ENCODE measurements around the gene CHCHD6. TPM values are rescaled to one million over a fixed set of nuclear protein-coding genes. Genes with fewer than 3 reads are reported as not detected.

CHCHD6 gene
- total RNA-seq, 6 experiments from 2014 or later, result 1.7 to 5.3 (median 4.2) TPM

GRCh38 chr3:126923895-126924294 is 219.9 kb downstream of the CHCHD6 start:
- 100% methylated on average over 1 of the region's 7 CpGs for WGBS (ENCODE audit: insufficient coverage, low coverage, low lambda C conversion rate, missing lambda C conversion rate)
- Histone ChIP-seq H3K4me3 (no peak overlapping the region), H3K9me3 (no peaks in the 10 kb centered on the region), H3K27me3 (no peaks in the 10 kb centered on the region), H3K36me3 (no peaks in the 10 kb centered on the region), H3K27ac (no peak overlapping the region), H3K4me1 (no peaks in the 10 kb centered on the region)
- ATAC-seq (no peak), DNase-seq (no peak)
- intact Hi-C loops (cut with DNase I), result no loop called here
- TF ChIP-seq POLR2A (IDR thresholded peaks at IDR 0.05), result no peak
- TF ChIP-seq CTCF (IDR thresholded peaks at IDR 0.05), result no peak

- H3K9me3 ChIP-seq, result no peaks in the 10 kb centered on the region
- DNase-seq (no peak), ATAC-seq (peak in 3 of 4 donors; percentile 32 to 53 (median 33))
- H3K36me3 ChIP-seq, result no peaks in the 10 kb centered on the region
- H3K27ac ChIP-seq, result no peak overlapping the region
- no peak overlapping the region for H3K4me3 ChIP-seq
- intact Hi-C loops (cut with DNase I), result no loop called here
- H3K27me3 ChIP-seq, result no peaks in the 10 kb centered on the region
- no CpG with 5 or more reads among the region's 2 CpGs for WGBS (ENCODE audit: insufficient coverage, low coverage, low lambda C conversion rate, missing lambda C conversion rate)
- no peaks in the 10 kb centered on the region for H3K4me1 ChIP-seq
- TF ChIP-seq POLR2A (IDR thresholded peaks at IDR 0.05) (no peak), CTCF (IDR thresholded peaks at IDR 0.05) (no peak)
Measured at GRCh38 chr3:126924458-126924857, 220.4 kb downstream of the CHCHD6 start.

- Histone ChIP-seq H3K4me1 (no peaks in the 10 kb centered on the region), H3K27me3 (no peaks in the 10 kb centered on the region), H3K27ac (peak overlapping the region in 1 of 3 donors; percentile 19), H3K36me3 (no peaks in the 10 kb centered on the region), H3K9me3 (no peaks in the 10 kb centered on the region), H3K4me3 (no peak overlapping the region)
- DNase-seq (peak in 1 of 3 donors; percentile 64), ATAC-seq (peak; percentile 59 to 79 (median 68))
- WGBS (ENCODE audit: insufficient coverage, low coverage, low lambda C conversion rate, missing lambda C conversion rate), result 66% methylated on average over 14 of the region's 14 CpGs
- intact Hi-C loops (cut with DNase I), result no loop called here
- no peak for TF ChIP-seq CTCF (IDR thresholded peaks at IDR 0.05)
- no peak for TF ChIP-seq POLR2A (IDR thresholded peaks at IDR 0.05)
Measured at GRCh38 chr3:126925411-126926171, 221.6 kb downstream of the CHCHD6 start.

GRCh38 chr3:126926684-126927400 is 222.8 kb downstream of the CHCHD6 start:
- intact Hi-C loops (cut with DNase I), result no loop called here

More at GRCh38 chr3:126926684-126927400, 222.8 kb downstream of the CHCHD6 start:
- no peaks in the 10 kb centered on the region for H3K36me3 ChIP-seq
- H3K9me3 ChIP-seq, result no peaks in the 10 kb centered on the region
- ATAC-seq, result peak in 2 of 4 donors; percentile 23 to 61
- WGBS (ENCODE audit: insufficient coverage, low coverage, low lambda C conversion rate, missing lambda C conversion rate), result 75% methylated on average over 6 of the region's 11 CpGs
- H3K27me3 ChIP-seq, result no peaks in the 10 kb centered on the region
- TF ChIP-seq CTCF (IDR thresholded peaks at IDR 0.05) (no peak), POLR2A (IDR thresholded peaks at IDR 0.05) (no peak)
- no peak for DNase-seq
- H3K4me1 ChIP-seq, result no peaks in the 10 kb centered on the region
- no peak overlapping the region for H3K4me3 ChIP-seq
- H3K27ac ChIP-seq, result no peak overlapping the region

Data from right lobe of liver (tissue), 6 donors.